NCI-H1436 treated with DMSO at 0.1 percent for 48 hours (cell line): Measurements from ENCODE around the gene DRAM1.
"Not testable (repeated sequence)": the region's sequence is repeated elsewhere in the genome, so short reads cannot be mapped to it uniquely, and the experiment has no call there.

Experiments
- DNase-seq: peaks from one replicate; lab custom pipeline; 2025; lab: John Stamatoyannopoulos, UW

DRAM1 gene

DNA sequence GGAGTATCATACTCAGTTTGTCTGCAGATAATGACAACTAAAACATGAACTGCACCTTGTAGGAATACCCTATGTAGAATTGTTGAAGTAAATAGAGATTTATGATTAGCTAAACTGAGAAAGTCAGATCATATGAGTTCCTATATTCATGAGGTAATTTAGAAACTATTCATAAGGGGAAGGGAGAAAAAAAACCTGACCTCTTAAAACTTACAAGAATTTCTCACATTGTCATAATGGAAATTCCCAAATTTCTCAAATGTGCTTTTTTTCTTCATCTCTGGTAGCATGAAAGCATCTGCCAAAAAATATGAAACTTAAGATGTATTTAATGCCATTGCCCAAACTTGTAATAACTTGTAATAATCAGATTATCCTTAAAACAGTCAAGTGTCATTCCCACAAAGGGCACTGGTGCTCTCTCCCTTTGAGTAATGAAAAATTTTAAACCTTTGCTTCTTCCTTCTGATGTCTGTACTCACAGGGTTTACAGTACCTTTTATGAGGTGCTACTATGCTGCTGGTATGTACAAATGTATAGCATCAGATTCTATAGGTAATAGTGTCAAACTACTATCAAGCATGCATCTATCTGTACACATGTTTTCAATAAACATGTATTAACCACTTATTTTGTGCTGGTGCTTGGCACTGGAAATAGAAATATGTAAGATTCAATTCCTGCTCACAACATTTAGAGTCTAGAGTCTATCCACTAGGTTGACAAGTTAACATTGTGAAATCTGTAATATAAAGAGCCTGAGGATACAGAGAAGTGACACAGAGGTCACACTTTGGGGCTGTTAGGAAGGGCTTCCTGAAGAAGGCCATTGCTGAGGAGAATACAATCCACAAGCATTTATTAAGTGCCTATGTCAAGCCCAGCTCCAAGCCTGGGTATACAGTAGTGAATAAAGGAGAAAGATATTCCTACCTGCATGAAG, 17.4 kb upstream of the DRAM1 start:
- DNase-seq = no peak

- not testable (repeated sequence) for DNase-seq
Measured at GRCh38 chr12:101861688-101862087, 15.7 kb upstream of the DRAM1 start.

- DNase-seq = no peak
Measured at GRCh38 chr12:101862245-101862644, 15.1 kb upstream of the DRAM1 start.

- no peak for DNase-seq
Measured at GRCh38 chr12:101863981-101864380, 13.4 kb upstream of the DRAM1 start.

DNA sequence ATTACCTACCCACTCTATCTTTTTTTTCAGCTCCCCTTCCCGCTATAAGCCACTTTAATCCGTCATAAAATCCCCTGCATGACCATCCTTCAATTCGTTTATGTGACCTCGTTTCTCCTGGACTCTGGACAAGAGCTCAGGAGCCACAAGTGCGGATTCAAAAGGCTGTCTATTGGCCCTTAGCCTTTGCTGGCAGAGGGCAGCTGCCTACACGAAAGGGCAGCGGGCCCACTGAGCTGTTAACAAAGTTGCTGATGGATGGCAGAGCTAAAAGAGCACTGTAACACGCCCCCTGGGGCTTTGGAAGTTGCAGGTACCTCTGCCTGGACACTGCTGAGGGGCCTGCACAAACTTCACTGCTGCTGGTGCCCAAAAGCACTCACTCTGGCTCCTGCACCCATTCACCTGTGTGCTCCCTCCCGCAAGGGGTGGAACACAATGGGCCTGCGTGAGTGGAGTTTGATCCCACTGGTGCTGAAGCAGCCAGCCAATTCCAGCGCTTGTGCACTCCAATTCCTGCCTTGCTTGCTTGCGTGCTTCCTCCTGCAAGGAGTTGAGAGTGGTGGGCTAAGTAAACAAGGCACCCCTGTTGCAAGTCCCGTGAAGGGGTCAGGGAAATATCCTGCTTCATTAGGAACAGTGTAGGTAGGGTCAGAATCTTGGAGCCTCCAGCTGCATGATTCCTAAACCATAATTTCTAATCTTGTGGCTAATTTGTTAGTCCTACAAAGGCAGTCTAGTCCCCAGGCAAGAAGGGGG, 10.6 kb upstream of the DRAM1 start:
- DNase-seq = no peak

DNA sequence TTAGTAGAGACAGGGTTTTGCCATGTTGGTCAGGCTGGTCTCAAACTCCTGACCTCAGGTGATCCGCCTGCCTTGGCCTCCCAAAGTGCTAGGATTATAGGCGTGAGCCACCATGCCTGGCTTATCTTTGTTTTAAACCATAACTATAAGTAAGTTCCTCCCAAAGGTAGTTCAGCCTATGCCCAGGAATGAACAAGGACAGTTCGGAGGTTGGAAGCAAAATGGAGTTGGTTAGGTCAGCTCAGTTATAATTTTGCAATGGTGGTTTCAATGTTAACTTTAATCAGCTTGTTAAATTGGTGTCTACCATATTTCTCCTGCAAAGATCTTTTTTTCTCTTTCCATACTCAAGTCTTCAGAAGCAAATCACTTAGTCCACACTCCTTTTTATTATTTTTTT, 9.8 kb upstream of the DRAM1 start:
- not testable (repeated sequence) for DNase-seq

DNA sequence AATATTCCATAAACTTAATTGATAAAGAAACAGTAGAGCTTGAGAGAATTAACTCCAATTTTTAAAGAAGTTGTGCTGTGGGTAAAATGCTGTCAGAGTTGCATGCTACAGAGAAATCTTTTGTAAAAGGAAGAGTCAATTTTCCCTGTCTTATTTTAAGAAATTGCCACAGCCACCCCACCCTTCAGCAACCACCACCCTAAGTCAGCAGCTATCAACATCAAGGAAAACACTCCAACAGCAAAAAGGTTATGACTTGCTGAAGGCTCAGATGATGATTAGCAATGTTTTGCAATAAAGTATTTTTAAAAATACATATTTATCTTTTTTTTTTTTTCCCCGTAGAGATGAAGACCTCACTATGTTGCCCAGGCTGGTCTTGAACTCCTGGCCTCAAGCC, 6.5 kb upstream of the DRAM1 start:
- DNase-seq = no peak

DNA sequence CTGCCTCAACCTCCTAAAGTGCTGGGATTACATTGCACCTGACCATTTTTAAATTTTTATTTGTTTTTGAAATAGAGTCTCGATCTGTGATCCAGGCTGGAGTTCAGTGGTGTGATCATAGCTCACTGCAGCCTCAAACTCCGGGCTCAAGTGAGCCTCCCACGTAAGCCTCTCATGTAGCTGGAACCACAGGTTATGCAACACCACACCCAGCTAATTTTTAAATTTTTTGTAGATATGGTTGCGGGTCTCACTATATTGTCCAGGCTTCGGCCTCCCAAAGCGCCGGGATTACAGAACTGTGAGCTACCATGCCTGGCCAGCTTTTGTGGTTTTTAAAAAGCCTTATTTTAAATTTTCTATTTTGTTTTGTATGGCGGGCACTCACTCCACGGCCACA, 2.2 kb upstream of the DRAM1 start:
- DNase-seq = no peak

DNA sequence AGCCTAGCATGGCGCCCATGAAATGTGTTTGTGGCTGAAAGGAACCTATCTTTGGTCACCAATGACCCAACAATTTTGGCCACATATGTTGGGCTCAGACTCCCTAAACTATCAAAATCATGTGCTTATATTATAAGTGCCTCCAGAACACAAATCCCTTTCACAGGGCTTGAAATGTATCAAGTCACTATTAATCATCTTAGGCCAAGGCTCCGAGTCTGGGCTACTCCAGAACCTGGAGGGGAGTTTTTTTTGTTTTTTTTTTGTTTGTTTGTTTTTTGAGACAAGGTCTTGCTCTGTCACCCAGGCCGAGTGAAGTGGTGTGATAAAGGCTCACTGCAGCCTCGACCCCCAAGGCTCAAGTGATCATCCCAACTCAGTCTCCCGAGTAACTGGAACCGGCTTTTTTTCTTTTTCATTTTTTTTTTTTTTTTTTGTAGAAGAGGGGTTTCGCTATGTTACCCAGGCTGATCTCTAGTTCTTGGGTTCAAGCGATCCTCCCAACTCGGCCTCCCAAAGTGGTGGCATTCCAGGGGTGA, 989 bp upstream of the DRAM1 start:
- no peak for DNase-seq

DNA sequence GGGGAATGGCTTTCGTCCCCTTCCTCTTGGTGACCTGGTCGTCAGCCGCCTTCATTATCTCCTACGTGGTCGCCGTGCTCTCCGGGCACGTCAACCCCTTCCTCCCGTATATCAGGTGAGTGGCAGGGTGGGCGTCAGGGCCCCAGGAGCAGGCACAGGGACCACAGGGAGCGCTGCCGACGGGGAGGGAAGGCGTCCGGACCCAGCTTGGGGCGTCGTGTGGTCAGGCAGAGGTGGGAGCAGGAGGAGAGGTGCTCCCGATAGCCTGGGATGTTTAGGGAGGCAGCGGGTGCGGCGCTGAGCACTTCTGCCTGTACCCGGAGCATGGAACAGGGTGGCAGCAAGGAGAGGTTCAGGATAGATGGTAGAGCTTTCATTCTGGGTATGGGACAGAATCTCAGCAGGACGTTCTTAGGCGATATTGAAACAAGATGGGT, 444 bp downstream of the DRAM1 start:
- DNase-seq = no peak

DNA sequence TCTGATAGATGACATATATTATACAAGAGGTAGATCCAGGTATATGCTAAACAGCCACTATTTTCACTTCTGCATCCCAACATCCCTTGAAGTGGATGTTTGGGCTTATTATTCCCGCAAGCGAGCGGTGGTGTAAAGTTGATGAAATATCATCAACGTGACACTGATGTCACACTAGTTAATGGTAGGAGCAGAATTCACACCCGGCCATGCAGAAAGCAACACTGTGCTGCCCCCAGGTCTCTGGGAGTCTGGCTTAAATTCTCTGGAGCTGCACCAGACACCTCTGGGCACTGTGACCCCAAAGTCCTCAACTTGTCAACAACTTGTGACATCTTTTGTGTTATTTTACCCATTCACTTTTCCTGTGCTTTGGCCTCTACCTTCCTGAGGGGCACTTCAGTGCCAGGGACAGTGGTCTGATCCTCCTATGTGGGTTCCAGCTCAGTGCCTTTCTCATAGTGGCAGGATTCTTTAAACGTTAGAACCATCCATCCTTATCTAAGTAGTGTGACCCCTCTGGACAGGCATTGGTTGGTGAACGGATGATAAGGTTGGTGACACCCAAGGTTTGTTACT, 952 bp downstream of the DRAM1 start:
- DNase-seq = no peak

GRCh38 chr12:101880769-101881168, 3.4 kb downstream of the DRAM1 start:
- DNase-seq = no peak

DNA sequence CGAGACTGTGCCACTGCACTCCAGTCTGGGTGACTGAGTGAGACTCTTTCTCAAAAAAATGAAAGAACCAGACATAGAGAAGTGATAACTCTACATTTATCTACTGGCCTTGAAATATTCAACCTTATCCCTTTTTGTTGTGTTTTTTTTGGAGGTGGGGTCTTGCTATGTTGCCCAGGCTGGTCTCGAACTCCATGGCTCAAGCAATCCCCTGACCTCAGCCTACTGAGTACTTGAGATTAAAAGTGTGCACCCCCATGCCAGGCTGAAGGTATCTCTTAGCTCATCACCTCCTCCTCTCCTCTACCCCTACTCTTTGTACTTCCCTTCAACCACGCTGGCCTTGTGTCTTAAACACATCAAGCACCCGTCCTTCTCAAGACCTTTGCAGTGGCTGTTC, 3.8 kb downstream of the DRAM1 start:
- no peak for DNase-seq

GRCh38 chr12:101884174-101884573, 6.8 kb downstream of the DRAM1 start:
- DNase-seq = no peak

GRCh38 chr12:101884781-101885340, 7.5 kb downstream of the DRAM1 start:
- DNase-seq = not testable (repeated sequence)

DNA sequence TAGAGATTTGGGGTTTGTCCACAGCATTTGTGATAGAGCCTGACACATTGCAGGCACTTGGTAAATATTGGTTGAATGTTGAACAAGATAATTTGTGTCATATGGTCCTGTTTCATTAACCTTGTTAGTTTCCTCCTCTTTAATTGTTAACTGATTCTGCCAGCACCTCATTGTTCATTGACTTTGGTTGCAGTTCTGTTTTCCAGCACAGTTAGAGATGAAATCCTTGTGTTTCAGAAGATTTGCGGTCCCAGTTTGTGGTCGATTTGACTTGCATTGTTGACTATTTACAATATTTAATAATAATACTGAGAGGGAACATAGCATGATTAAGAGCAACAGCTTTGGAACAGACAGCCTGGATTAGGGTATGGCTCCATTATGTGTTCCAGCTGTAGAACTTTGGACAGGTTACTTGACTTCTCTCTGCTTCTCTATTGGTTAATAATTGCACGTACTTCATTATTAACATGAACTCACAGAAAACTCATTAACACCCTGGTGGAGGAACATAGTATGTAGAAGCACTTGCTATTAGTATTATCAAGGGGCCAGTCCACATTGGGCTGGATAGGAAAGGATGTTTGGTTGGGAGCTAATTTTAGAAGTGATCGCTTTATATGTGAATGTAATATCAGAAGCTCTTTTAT, 8.7 kb downstream of the DRAM1 start:
- no peak for DNase-seq

DNA sequence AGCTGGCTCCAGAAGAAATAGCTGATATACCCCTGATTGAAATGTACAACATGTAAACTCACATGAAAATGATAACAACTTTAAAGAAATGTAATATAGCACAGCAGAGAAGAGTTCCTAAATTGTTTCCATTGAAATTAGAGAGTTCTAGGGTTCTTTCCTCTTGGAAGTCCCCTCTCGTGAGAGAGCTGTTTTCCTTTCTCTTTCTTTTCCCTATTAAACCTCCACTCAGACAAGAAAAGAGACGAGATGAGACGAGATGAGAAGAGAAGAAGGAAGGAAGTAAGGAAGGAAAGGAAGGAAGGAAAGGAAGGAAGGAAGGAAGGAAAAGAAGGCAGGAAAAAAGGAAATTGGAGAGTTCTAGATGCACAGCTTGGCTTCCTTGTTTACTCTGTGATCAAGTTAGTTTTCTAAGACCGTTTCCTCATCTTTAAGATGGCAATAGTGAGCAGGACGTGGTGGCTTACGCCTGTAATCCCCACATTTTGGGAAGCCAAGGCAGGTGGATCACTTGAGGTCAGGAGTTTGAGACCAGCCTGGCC, 11.9 kb downstream of the DRAM1 start:
- DNase-seq = no peak

- no peak for DNase-seq
Measured at GRCh38 chr12:101891462-101891971, 14.1 kb downstream of the DRAM1 start.

DNA sequence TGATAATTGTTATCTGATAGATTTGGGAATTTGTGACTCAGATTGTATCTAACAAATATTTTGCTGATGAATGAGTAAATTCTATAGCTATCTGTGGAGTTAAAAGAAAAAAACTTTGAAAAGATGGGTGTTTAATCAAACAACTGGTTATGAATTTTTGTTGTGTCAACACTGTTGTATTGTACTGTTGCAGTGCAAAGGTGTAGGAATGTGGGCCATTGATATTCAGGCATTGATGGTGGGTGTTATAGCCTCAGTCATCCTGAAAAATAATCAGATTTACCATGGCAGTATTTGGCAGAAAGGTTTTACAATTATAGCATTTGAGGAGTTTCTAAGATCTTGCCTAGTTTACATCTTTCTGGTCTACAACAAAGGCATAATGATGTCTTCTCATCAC, 15.4 kb downstream of the DRAM1 start:
- no peak for DNase-seq

- no peak for DNase-seq
Measured at GRCh38 chr12:101901777-101902176, 24.4 kb downstream of the DRAM1 start.

GRCh38 chr12:101902641-101903040, 25.3 kb downstream of the DRAM1 start:
- DNase-seq = no peak
